NB4 (cell line): ENCODE measurements around the gene LDAH.
"Not testable (repeated sequence)": the region's sequence is repeated elsewhere in the genome, so short reads cannot be mapped to it uniquely, and the experiment has no call there.

Source experiments
- DNase-seq: peaks from one replicate; pipeline ENCODE4 v3.0.0; 2010; ENCODE audit warnings: low read depth
- H3K4me3 ChIP-seq: one replicate; pipeline ENCODE4 v1.5.1; 2011; ENCODE audit warnings: mild to moderate bottlenecking, low read depth, low read length, moderate library complexity
- CTCF ChIP-seq: IDR thresholded peaks from one replicate; pipeline ENCODE4 v1.5.1; 2012; ENCODE audit warnings: low read depth, low read length
- MAX ChIP-seq: IDR thresholded peaks from 2 replicates; pipeline ENCODE4 v1.6.1; 2011; ENCODE audit warnings: low read depth, low read length
- MYC ChIP-seq: IDR thresholded peaks from 2 replicates; pipeline ENCODE4 v1.6.1; 2011; ENCODE audit warnings: low read depth, low read length
- POLR2A ChIP-seq: IDR thresholded peaks from 2 replicates; pipeline ENCODE4 v1.6.1; 2011; ENCODE audit warnings: mild to moderate bottlenecking; ENCODE audit not compliant: insufficient read length; ENCODE audit errors: extremely low read depth

Gene LDAH

GRCh38 chr2:20717641-20718040, 105.3 kb downstream of the LDAH start:
- DNase-seq: no peak
- H3K4me3 ChIP-seq: no peak overlapping the region
- no peak for TF ChIP-seq MAX
- no peak for TF ChIP-seq MYC
- TF ChIP-seq POLR2A: no peak
- no peak for TF ChIP-seq CTCF

GRCh38 chr2:20716164-20716563, 106.7 kb downstream of the LDAH start:
- H3K4me3 ChIP-seq, DNase-seq: not testable (repeated sequence)

- DNase-seq, H3K4me3 ChIP-seq: not testable (repeated sequence)
Measured at GRCh38 chr2:20714412-20714811, 108.5 kb downstream of the LDAH start.

GRCh38 chr2:20713585-20713984, 109.3 kb downstream of the LDAH start:
- H3K4me3 ChIP-seq, DNase-seq: not testable (repeated sequence)

GRCh38 chr2:20711641-20712040, 111.3 kb downstream of the LDAH start:
- not testable (repeated sequence) for DNase-seq, H3K4me3 ChIP-seq

- TF ChIP-seq CTCF (no peak), MAX (no peak), POLR2A (no peak), MYC (no peak)
- DNase-seq: no peak
- H3K4me3 ChIP-seq: no peak overlapping the region
Measured at GRCh38 chr2:20707601-20708000, 115.3 kb downstream of the LDAH start.

GRCh38 chr2:20706786-20707185, 116.1 kb downstream of the LDAH start:
- TF ChIP-seq POLR2A (no peak), MYC (no peak), MAX (no peak), CTCF (no peak)
- DNase-seq: no peak
- no peak overlapping the region for H3K4me3 ChIP-seq

GRCh38 chr2:20706217-20706616, 116.7 kb downstream of the LDAH start:
- H3K4me3 ChIP-seq: no peak overlapping the region
- TF ChIP-seq MAX (no peak), CTCF (no peak), MYC (no peak), POLR2A (no peak)
- DNase-seq: no peak
